AG10803 (cell line): Measurements from ENCODE around the gene FSIP1.

Source experiments
- DNase-seq: peaks from one replicate; pipeline ENCODE4 v3.0.0; 2010; ENCODE audit warnings: low read depth
- H3K4me3 ChIP-seq: 2 replicates; pipeline ENCODE4 v1.5.1; 2011; ENCODE audit warnings: mild to moderate bottlenecking, low read length, control low read depth
- CTCF ChIP-seq: conservative IDR thresholded peaks from 2 replicates; pipeline ENCODE4 v1.5.1; 2011; ENCODE audit warnings: mild to moderate bottlenecking, low read length, control low read depth, inconsistent platforms

Gene FSIP1

GRCh38 chr15:39710681-39711080 is 72.0 kb downstream of the FSIP1 start:
- no peak overlapping the region for H3K4me3 ChIP-seq
- TF ChIP-seq CTCF = no peak
- DNase-seq = peak; percentile 48

GRCh38 chr15:39709941-39710340 is 72.7 kb downstream of the FSIP1 start:
- TF ChIP-seq CTCF = no peak
- no peak for DNase-seq
- H3K4me3 ChIP-seq = no peak overlapping the region

- no peak for TF ChIP-seq CTCF
- no peak for DNase-seq
- H3K4me3 ChIP-seq = no peak overlapping the region
Observed at GRCh38 chr15:39706206-39706605, 76.4 kb downstream of the FSIP1 start.

DNA sequence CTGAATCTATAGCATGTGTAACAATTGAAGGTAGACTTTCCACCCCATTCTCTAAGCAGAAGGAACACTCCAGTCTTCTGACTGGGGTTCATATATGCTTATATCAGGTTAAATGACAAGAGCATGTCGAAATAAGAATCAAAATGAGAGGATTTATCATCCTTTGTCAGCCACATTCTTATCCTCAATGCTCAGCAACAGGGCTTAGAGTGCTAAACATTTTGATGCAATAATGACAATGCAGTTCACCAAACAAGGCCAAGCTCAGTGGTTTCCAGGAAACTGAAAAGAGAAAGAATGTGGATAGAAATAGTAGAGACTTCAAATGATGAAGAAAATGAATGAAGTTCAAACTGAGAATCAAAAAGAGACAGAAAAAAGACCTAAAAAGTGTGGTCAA is 78.0 kb downstream of the FSIP1 start:
- TF ChIP-seq CTCF = no peak
- peak; percentile 81 for DNase-seq
- no peak overlapping the region for H3K4me3 ChIP-seq

DNA sequence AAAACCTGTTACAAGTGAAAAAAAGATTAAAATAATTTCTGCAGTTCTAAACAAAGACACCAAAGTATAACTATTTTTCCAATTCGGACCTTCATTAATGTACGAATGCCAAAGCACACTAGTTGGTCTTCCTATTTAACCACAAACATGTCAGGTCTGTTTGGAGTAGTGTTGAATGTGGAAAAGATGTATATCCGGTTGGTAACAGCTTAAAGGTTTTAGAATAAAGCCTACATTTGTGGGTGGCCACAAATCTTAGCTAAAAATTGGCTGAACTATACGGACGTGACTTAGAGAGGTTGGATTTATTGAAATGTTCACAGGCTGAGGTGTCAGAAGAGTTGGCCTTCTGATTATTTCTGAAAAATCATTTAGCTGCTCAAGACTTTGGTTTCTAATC is 78.4 kb downstream of the FSIP1 start:
- no peak for TF ChIP-seq CTCF
- H3K4me3 ChIP-seq = no peak overlapping the region
- DNase-seq = no peak

DNA sequence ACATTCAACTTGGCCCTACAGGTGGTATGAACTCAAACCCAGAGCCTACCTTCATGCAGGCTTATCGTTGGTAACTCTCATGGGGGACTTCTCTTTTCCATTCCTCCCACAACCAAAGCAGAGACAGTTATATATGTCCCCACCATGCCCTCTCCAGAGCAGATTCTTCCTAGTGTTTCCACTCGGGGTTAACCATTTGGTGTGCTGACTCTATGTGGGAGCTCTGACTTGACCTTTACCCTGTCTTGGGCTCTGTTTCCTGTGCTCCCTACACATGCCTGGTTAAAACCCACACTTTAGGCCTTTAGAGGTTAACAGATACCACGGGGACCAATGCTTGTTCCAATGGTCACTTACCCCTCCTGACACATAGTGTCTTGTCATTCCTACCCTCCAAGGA is 80.7 kb downstream of the FSIP1 start:
- TF ChIP-seq CTCF = no peak
- no peak for DNase-seq
- no peak overlapping the region for H3K4me3 ChIP-seq

DNA sequence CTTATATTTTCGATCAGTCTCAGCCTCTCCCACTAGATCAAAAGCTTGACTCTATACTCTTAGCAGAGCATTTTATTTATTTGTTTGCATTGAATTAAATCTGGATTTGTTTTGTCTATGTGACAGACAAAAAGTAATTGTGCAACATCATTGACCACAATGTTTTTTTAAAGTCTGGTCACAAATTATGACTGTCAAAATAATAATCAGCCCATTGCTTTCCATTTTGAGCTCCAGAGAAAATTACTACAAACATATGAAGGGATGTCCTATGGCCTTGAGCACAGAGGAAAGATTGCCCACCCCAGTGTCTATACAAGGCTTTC is 82.3 kb downstream of the FSIP1 start:
- no peak for DNase-seq
- no peak for TF ChIP-seq CTCF
- no peak overlapping the region for H3K4me3 ChIP-seq
